D721Med (cell line): ENCODE measurements around the gene FEM1B.

ENCODE experiments used
- DNase-seq: peaks from one replicate; pipeline ENCODE4 v3.0.0; 2011; ENCODE audit warnings: low spot score; ENCODE audit not compliant: insufficient read length
- FAIRE-seq: peaks from 2 replicates; lab custom pipeline; 2011; peaks lifted over from hg19 to GRCh38; lab: Jason Lieb, UNC
- CTCF ChIP-seq: IDR thresholded peaks from 2 replicates; pipeline ENCODE4 v1.5.1; 2012; ENCODE audit warnings: mild to moderate bottlenecking, control low read depth; ENCODE audit not compliant: insufficient read depth; ENCODE audit errors: missing control alignments

FEM1B gene

GRCh38 chr15:68322796-68323195 lies 45.3 kb downstream of the FEM1B start:
- no peak for TF ChIP-seq CTCF
- FAIRE-seq (no peak), DNase-seq (no peak)

- FAIRE-seq (no peak), DNase-seq (no peak)
- TF ChIP-seq CTCF: no peak
Measured at GRCh38 chr15:68325726-68326125, 48.2 kb downstream of the FEM1B start.

GRCh38 chr15:68326711-68327354 lies 49.3 kb downstream of the FEM1B start:
- DNase-seq (no peak), FAIRE-seq (no peak)
- TF ChIP-seq CTCF: no peak

- no peak for FAIRE-seq
- TF ChIP-seq CTCF: no peak
- no peak for DNase-seq
Measured at GRCh38 chr15:68328443-68328842, 50.9 kb downstream of the FEM1B start.

- no peak for TF ChIP-seq CTCF
- FAIRE-seq (no peak), DNase-seq (no peak)
Measured at GRCh38 chr15:68328964-68329363, 51.4 kb downstream of the FEM1B start.

- FAIRE-seq (no peak), DNase-seq (no peak)
- TF ChIP-seq CTCF: no peak
Measured at GRCh38 chr15:68330416-68330815, 52.9 kb downstream of the FEM1B start.

- FAIRE-seq (no peak), DNase-seq (no peak)
- TF ChIP-seq CTCF: no peak
Measured at GRCh38 chr15:68330901-68331300, 53.4 kb downstream of the FEM1B start.
